ENCODE results near the gene PELO.
A peak's percentile ranks its signal among the peaks of the same experiment; 100 is the strongest.

PELO gene

GRCh38 chr5:52798938-52799337, 11.2 kb downstream of the PELO start:
- Histone ChIP-seq H3K36me3 (ENCODE audit: control insufficient read depth in 5 of 5, insufficient read depth in 5 of 5, low read length in 5 of 5) (peaks cover 0 to 10% (median 7%) of the 10 kb centered on the region in 5 donors), H3K27me3 (ENCODE audit: control insufficient read depth in 5 of 5, insufficient read depth in 4 of 5, low read length in 5 of 5) (no peaks in the 10 kb centered on the region), H3K4me3 (ENCODE audit: low read depth in 1 of 5, low read length in 5 of 5) (peak overlapping the region; percentile 56 to 89 (median 80)), H3K4me1 (ENCODE audit: control insufficient read depth in 5 of 5, insufficient read depth in 5 of 5, low read length in 5 of 5) (peaks cover 15 to 76% (median 70%) of the 10 kb centered on the region in 5 donors), H3K9ac (ENCODE audit: low read length in 5 of 5) (peak overlapping the region; percentile 77 to 94 (median 89)), H3K27ac (ENCODE audit: low read depth, low read length) (peak overlapping the region; percentile 99), H3K9me3 (ENCODE audit: control insufficient read depth in 5 of 5, low read length in 5 of 5) (no peaks in the 10 kb centered on the region)

- H3K36me3 ChIP-seq (ENCODE audit: control insufficient read depth in 5 of 5, insufficient read depth in 5 of 5, low read length in 5 of 5) = peaks cover 0 to 10% (median 7%) of the 10 kb centered on the region in 5 donors
- peaks cover 15 to 79% (median 74%) of the 10 kb centered on the region in 5 donors for H3K4me1 ChIP-seq (ENCODE audit: control insufficient read depth in 5 of 5, insufficient read depth in 5 of 5, low read length in 5 of 5)
- H3K27ac ChIP-seq (ENCODE audit: low read depth, low read length) = peak overlapping the region; percentile 99
- peak overlapping the region; percentile 56 to 89 (median 80) for H3K4me3 ChIP-seq (ENCODE audit: low read depth in 1 of 5, low read length in 5 of 5)
- no peaks in the 10 kb centered on the region for H3K9me3 ChIP-seq (ENCODE audit: control insufficient read depth in 5 of 5, low read length in 5 of 5)
- H3K27me3 ChIP-seq (ENCODE audit: control insufficient read depth in 5 of 5, insufficient read depth in 4 of 5, low read length in 5 of 5) = no peaks in the 10 kb centered on the region
- peak overlapping the region; percentile 77 to 94 (median 89) for H3K9ac ChIP-seq (ENCODE audit: low read length in 5 of 5)
Measured at GRCh38 chr5:52799358-52799982, 11.8 kb downstream of the PELO start.

- H3K4me3 ChIP-seq (ENCODE audit: low read depth in 1 of 5, low read length in 5 of 5) = peak overlapping the region; percentile 56 to 89 (median 80)
- no peaks in the 10 kb centered on the region for H3K27me3 ChIP-seq (ENCODE audit: control insufficient read depth in 5 of 5, insufficient read depth in 4 of 5, low read length in 5 of 5)
- no peaks in the 10 kb centered on the region for H3K9me3 ChIP-seq (ENCODE audit: control insufficient read depth in 5 of 5, low read length in 5 of 5)
- H3K27ac ChIP-seq (ENCODE audit: low read depth, low read length) = peak overlapping the region; percentile 99
- peaks cover 15 to 80% (median 77%) of the 10 kb centered on the region in 5 donors for H3K4me1 ChIP-seq (ENCODE audit: control insufficient read depth in 5 of 5, insufficient read depth in 5 of 5, low read length in 5 of 5)
- peaks cover 0 to 10% (median 7%) of the 10 kb centered on the region in 5 donors for H3K36me3 ChIP-seq (ENCODE audit: control insufficient read depth in 5 of 5, insufficient read depth in 5 of 5, low read length in 5 of 5)
- H3K9ac ChIP-seq (ENCODE audit: low read length in 5 of 5) = peak overlapping the region; percentile 77 to 94 (median 89)
Measured at GRCh38 chr5:52799983-52800393, 12.3 kb downstream of the PELO start.

- Histone ChIP-seq H3K4me1 (ENCODE audit: control insufficient read depth in 5 of 5, insufficient read depth in 5 of 5, low read length in 5 of 5) (peaks cover 15 to 84% (median 77%) of the 10 kb centered on the region in 5 donors), H3K27me3 (ENCODE audit: control insufficient read depth in 5 of 5, insufficient read depth in 4 of 5, low read length in 5 of 5) (no peaks in the 10 kb centered on the region), H3K9me3 (ENCODE audit: control insufficient read depth in 5 of 5, low read length in 5 of 5) (no peaks in the 10 kb centered on the region), H3K36me3 (ENCODE audit: control insufficient read depth in 5 of 5, insufficient read depth in 5 of 5, low read length in 5 of 5) (peaks cover 0 to 10% (median 7%) of the 10 kb centered on the region in 5 donors), H3K27ac (ENCODE audit: low read depth, low read length) (peak overlapping the region; percentile 99), H3K4me3 (ENCODE audit: low read depth in 1 of 5, low read length in 5 of 5) (peak overlapping the region; percentile 56 to 89 (median 78)), H3K9ac (ENCODE audit: low read length in 5 of 5) (peak overlapping the region; percentile 59 to 90 (median 84))
Measured at GRCh38 chr5:52800394-52801213, 12.9 kb downstream of the PELO start.

- Histone ChIP-seq H3K9me3 (ENCODE audit: control insufficient read depth in 5 of 5, low read length in 5 of 5) (no peaks in the 10 kb centered on the region), H3K36me3 (ENCODE audit: control insufficient read depth in 5 of 5, insufficient read depth in 5 of 5, low read length in 5 of 5) (peaks cover 0 to 10% (median 7%) of the 10 kb centered on the region in 5 donors), H3K9ac (ENCODE audit: low read length in 5 of 5) (peak overlapping the region; percentile 6 to 89 (median 77)), H3K27ac (ENCODE audit: low read depth, low read length) (peak overlapping the region; percentile 99), H3K4me3 (ENCODE audit: low read depth in 1 of 5, low read length in 5 of 5) (peak overlapping the region; percentile 56 to 89 (median 78)), H3K4me1 (ENCODE audit: control insufficient read depth in 5 of 5, insufficient read depth in 5 of 5, low read length in 5 of 5) (peaks cover 15 to 77% (median 72%) of the 10 kb centered on the region in 5 donors), H3K27me3 (ENCODE audit: control insufficient read depth in 5 of 5, insufficient read depth in 4 of 5, low read length in 5 of 5) (no peaks in the 10 kb centered on the region)
Measured at GRCh38 chr5:52801329-52801728, 13.6 kb downstream of the PELO start.

GRCh38 chr5:52802272-52802973, 14.7 kb downstream of the PELO start:
- Histone ChIP-seq H3K4me1 (ENCODE audit: control insufficient read depth in 5 of 5, insufficient read depth in 5 of 5, low read length in 5 of 5) (peaks cover 15 to 77% (median 75%) of the 10 kb centered on the region in 5 donors), H3K27ac (ENCODE audit: low read depth, low read length) (peak overlapping the region; percentile 99), H3K9ac (ENCODE audit: low read length in 5 of 5) (peak overlapping the region in 1 of 5 donors; percentile 21), H3K4me3 (ENCODE audit: low read depth in 1 of 5, low read length in 5 of 5) (peak overlapping the region in 4 of 5 donors; percentile 16 to 89 (median 78)), H3K36me3 (ENCODE audit: control insufficient read depth in 5 of 5, insufficient read depth in 5 of 5, low read length in 5 of 5) (peaks cover 0 to 10% (median 7%) of the 10 kb centered on the region in 5 donors), H3K27me3 (ENCODE audit: control insufficient read depth in 5 of 5, insufficient read depth in 4 of 5, low read length in 5 of 5) (no peaks in the 10 kb centered on the region), H3K9me3 (ENCODE audit: control insufficient read depth in 5 of 5, low read length in 5 of 5) (no peaks in the 10 kb centered on the region)

DNA sequence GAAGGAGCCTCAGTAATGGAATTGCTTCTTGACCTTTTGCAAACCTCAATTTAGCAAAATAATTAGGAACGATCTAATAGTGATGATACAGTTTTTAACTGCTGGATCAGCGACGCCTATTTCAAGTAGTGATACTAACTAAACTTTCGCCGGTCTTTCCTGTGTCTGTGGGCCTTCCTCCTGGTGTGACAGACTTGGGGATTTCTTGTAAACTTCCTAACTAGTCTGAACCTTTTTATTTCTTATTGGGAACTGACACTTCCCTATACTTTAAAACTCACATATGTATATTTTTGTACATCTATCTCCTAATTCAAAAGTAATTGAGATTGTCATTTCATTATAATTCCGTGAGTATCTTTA, 15.2 kb downstream of the PELO start:
- Histone ChIP-seq H3K27me3 (ENCODE audit: control insufficient read depth in 5 of 5, insufficient read depth in 4 of 5, low read length in 5 of 5) (no peaks in the 10 kb centered on the region), H3K9ac (ENCODE audit: low read length in 5 of 5) (peak overlapping the region in 3 of 5 donors; percentile 13 to 32 (median 21)), H3K36me3 (ENCODE audit: control insufficient read depth in 5 of 5, insufficient read depth in 5 of 5, low read length in 5 of 5) (peaks cover 0 to 10% (median 7%) of the 10 kb centered on the region in 5 donors), H3K9me3 (ENCODE audit: control insufficient read depth in 5 of 5, low read length in 5 of 5) (no peaks in the 10 kb centered on the region), H3K27ac (ENCODE audit: low read depth, low read length) (peak overlapping the region; percentile 99), H3K4me1 (ENCODE audit: control insufficient read depth in 5 of 5, insufficient read depth in 5 of 5, low read length in 5 of 5) (peaks cover 15 to 75% (median 70%) of the 10 kb centered on the region in 5 donors), H3K4me3 (ENCODE audit: low read depth in 1 of 5, low read length in 5 of 5) (peak overlapping the region in 1 of 5 donors; percentile 11)

- peak overlapping the region in 1 of 5 donors; percentile 12 for H3K4me3 ChIP-seq (ENCODE audit: low read depth in 1 of 5, low read length in 5 of 5)
- H3K9me3 ChIP-seq (ENCODE audit: control insufficient read depth in 5 of 5, low read length in 5 of 5) = no peaks in the 10 kb centered on the region
- no peaks in the 10 kb centered on the region for H3K27me3 ChIP-seq (ENCODE audit: control insufficient read depth in 5 of 5, insufficient read depth in 4 of 5, low read length in 5 of 5)
- H3K27ac ChIP-seq (ENCODE audit: low read depth, low read length) = no peak overlapping the region
- peaks cover 12 to 60% (median 55%) of the 10 kb centered on the region in 5 donors for H3K4me1 ChIP-seq (ENCODE audit: control insufficient read depth in 5 of 5, insufficient read depth in 5 of 5, low read length in 5 of 5)
- peaks cover 0 to 10% (median 7%) of the 10 kb centered on the region in 5 donors for H3K36me3 ChIP-seq (ENCODE audit: control insufficient read depth in 5 of 5, insufficient read depth in 5 of 5, low read length in 5 of 5)
- no peak overlapping the region for H3K9ac ChIP-seq (ENCODE audit: low read length in 5 of 5)
Measured at GRCh38 chr5:52804387-52804791, 16.7 kb downstream of the PELO start.

DNA sequence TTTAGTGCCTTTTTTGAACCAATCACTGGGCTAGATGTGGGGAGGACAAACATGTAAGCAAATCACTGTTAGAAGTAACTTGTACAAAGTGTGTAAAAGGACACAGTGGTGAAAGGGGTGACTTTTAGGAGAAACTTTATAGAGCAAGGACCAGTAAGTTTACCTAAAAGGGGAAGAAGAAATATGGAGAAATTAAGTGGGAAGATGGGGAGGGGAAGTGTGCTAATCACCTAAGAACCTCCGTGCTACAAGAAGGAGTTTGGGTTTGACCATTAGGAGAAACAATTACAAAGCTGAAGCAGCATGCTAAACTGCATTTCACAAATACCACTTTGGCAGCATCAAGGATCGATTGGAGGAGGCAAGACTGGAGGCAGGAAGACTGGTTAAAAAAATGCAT, 17.3 kb downstream of the PELO start:
- Histone ChIP-seq H3K27ac (ENCODE audit: low read depth, low read length) (no peak overlapping the region), H3K4me1 (ENCODE audit: control insufficient read depth in 5 of 5, insufficient read depth in 5 of 5, low read length in 5 of 5) (peaks cover 7 to 57% (median 51%) of the 10 kb centered on the region in 5 donors), H3K4me3 (ENCODE audit: low read depth in 1 of 5, low read length in 5 of 5) (no peak overlapping the region), H3K9ac (ENCODE audit: low read length in 5 of 5) (no peak overlapping the region), H3K27me3 (ENCODE audit: control insufficient read depth in 5 of 5, insufficient read depth in 4 of 5, low read length in 5 of 5) (no peaks in the 10 kb centered on the region), H3K9me3 (ENCODE audit: control insufficient read depth in 5 of 5, low read length in 5 of 5) (no peaks in the 10 kb centered on the region), H3K36me3 (ENCODE audit: control insufficient read depth in 5 of 5, insufficient read depth in 5 of 5, low read length in 5 of 5) (peaks cover 0 to 10% (median 7%) of the 10 kb centered on the region in 5 donors)

All from subcutaneous abdominal adipose tissue (tissue), 5 donors.